Measurements from ENCODE around the gene SETBP1. TPM values are rescaled to one million over a fixed set of nuclear protein-coding genes. Genes with fewer than 3 reads are reported as not detected.

Gene SETBP1
- total and polyA plus RNA-seq, 9 of the 15 experiments (the other 6 are each of a cell fraction or from before 2014, with no cell fraction given), result under 0.01 to 0.13 (median 0.04) TPM

DNA sequence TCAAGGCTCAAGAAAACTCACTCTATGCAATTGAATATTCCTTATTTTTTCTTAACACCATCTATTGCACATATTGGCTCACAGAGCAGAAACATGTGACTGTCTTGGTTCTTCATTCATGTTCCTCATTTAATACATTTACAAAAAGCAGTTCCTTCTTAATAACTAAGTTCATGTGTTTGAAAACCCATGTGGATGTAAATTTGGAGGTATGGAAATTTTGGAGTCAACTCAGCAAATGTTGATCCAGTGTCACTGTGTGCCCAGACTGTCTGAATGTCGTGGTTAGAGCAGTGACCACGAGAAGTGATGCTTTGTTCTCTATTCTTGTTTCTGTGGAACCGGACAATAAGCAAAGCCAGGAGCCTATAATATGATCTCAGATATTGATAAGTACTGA lies 299.1 kb downstream of the SETBP1 start:
- Histone ChIP-seq H4K20me1 (replicated peaks; ENCODE audit: control insufficient read depth, insufficient read depth, low read length) (no peaks in the 10 kb centered on the region), H3K27me3 (ENCODE audit: control insufficient read depth in 2 of 2, insufficient read depth in 2 of 2, low read length in 2 of 2) (peaks cover 0 to 5% of the 10 kb centered on the region in 2 experiments; a peak in 1 of 5 replicates), H3K4me1 (replicated peaks in 1 of 2; ENCODE audit: control insufficient read depth in 2 of 2, insufficient read depth in 2 of 2, low read length in 2 of 2) (no peaks in the 10 kb centered on the region), H3K9ac (ENCODE audit: insufficient read depth in 1 of 2, low read depth in 2 of 2, low read length in 2 of 2) (no peak overlapping the region), H2AFZ (ENCODE audit: low read depth, low read length) (no peak overlapping the region), H3K9me3 (replicated peaks; ENCODE audit: control insufficient read depth, insufficient read depth, low read depth, low read length) (no peaks in the 10 kb centered on the region), H3K79me2 (ENCODE audit: control insufficient read depth, insufficient read depth, low read length) (no peaks in the 10 kb centered on the region), H3K4me3 (no peak overlapping the region), H3K27ac (ENCODE audit: extremely low read depth, low read depth, low read length) (no peak overlapping the region), H3K9me1 (ENCODE audit: control insufficient read depth, insufficient read depth, low read length) (no peaks in the 10 kb centered on the region), H3K36me3 (ENCODE audit: control insufficient read depth, insufficient read depth, low read length) (no peaks in the 10 kb centered on the region), H3K4me2 (ENCODE audit: insufficient read depth, low read length) (no peak overlapping the region)
- POLR2A ChIA-PET, result interaction anchor here (0.6 kb wide), 1 partner anchor 327 kb away, joined by 3 read pairs; no protein-coding TSS in a partner anchor
- intact Hi-C loops (cut with micrococcal nuclease) (no loop called here), in situ Hi-C loops (cut with MboI) (no loop called here)
- no peak for TF ChIP-seq HCFC1 (IDR thresholded peaks at IDR 0.05; ENCODE audit: low read depth, low read length)
- TF ChIP-seq FOSL1 (tag; conservative IDR thresholded peaks at IDR 0.05), result no peak
- no peak for TF ChIP-seq ETS2 (tag; IDR thresholded peaks at IDR 0.05; ENCODE audit: borderline replicate concordance, poor library complexity, severe bottlenecking)
- no peak for TF ChIP-seq EWSR1 (IDR thresholded peaks at IDR 0.05; ENCODE audit: borderline replicate concordance, low read depth, partially characterized antibody)
- no peak for TF ChIP-seq LCOR (CRISPR knock-in tag; IDR thresholded peaks at IDR 0.05)
- TF ChIP-seq FOXA1 (IDR thresholded peaks at IDR 0.05; ENCODE audit: borderline replicate concordance), result no peak
- 0% methylated on average over 3 of the region's 3 CpGs for WGBS (ENCODE audit: insufficient coverage, low coverage, missing lambda C conversion rate)
- no TSS peak for BruUV-seq (replicated peaks)
- DNase-seq (ENCODE audit: extremely low read depth in 1 of 4, low spot score in 3 of 4) (no peak), ATAC-seq (no peak), FAIRE-seq (no peak)
- CTCF ChIA-PET (ENCODE audit: low intra/inter-chr PET ratio), result no interaction called here

DNA sequence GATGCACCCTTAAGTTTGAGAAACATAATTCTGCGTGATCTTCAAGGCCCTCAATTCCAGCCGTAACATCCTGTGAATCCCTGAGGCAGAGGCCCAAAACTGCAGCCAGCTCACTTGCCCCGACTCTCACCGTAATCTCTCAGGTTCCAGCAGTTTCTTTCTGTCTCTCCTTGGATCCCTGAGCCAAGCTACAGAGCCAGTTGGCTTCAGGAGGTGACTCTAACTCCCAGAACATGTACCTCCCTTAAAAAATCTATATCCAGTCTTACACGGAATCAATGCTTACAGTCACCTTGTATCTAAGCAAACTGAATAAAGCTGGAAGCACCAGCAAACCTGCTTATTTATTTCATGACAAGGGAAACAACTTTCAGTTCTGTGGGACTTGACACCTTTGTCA lies 300.4 kb downstream of the SETBP1 start:
- Histone ChIP-seq H3K27ac (ENCODE audit: extremely low read depth, low read depth, low read length) (no peak overlapping the region), H3K9me1 (ENCODE audit: control insufficient read depth, insufficient read depth, low read length) (no peaks in the 10 kb centered on the region), H3K4me1 (replicated peaks in 1 of 2; ENCODE audit: control insufficient read depth in 2 of 2, insufficient read depth in 2 of 2, low read length in 2 of 2) (no peaks in the 10 kb centered on the region), H2AFZ (ENCODE audit: low read depth, low read length) (no peak overlapping the region), H3K4me2 (ENCODE audit: insufficient read depth, low read length) (no peak overlapping the region), H4K20me1 (replicated peaks; ENCODE audit: control insufficient read depth, insufficient read depth, low read length) (no peaks in the 10 kb centered on the region), H3K79me2 (ENCODE audit: control insufficient read depth, insufficient read depth, low read length) (no peaks in the 10 kb centered on the region), H3K36me3 (ENCODE audit: control insufficient read depth, insufficient read depth, low read length) (no peaks in the 10 kb centered on the region), H3K4me3 (no peak overlapping the region), H3K27me3 (ENCODE audit: control insufficient read depth in 2 of 2, insufficient read depth in 2 of 2, low read length in 2 of 2) (peaks cover 0 to 2% of the 10 kb centered on the region in 2 experiments; a peak in 1 of 5 replicates), H3K9me3 (replicated peaks; ENCODE audit: control insufficient read depth, insufficient read depth, low read depth, low read length) (no peaks in the 10 kb centered on the region), H3K9ac (ENCODE audit: insufficient read depth in 1 of 2, low read depth in 2 of 2, low read length in 2 of 2) (no peak overlapping the region)
- 3% methylated on average over 5 of the region's 5 CpGs for WGBS (ENCODE audit: insufficient coverage, low coverage, missing lambda C conversion rate)
- no TSS peak for BruUV-seq (replicated peaks)
- ChIA-PET CTCF (ENCODE audit: low intra/inter-chr PET ratio) (no interaction called here), POLR2A (interaction anchor here (0.6 kb wide), 1 partner anchor 17 kb away, joined by 3 read pairs; no protein-coding TSS in a partner anchor)
- intact Hi-C loops (cut with micrococcal nuclease) (no loop called here), in situ Hi-C loops (cut with MboI) (no loop called here)
- ATAC-seq, result no peak
- DNase-seq (ENCODE audit: extremely low read depth in 1 of 4, low spot score in 3 of 4), result no peak
- no peak for FAIRE-seq
- TF ChIP-seq NFIX (CRISPR knock-in tag; IDR thresholded peaks at IDR 0.05; ENCODE audit: low read depth) (no peak), RAD21 (CRISPR knock-in tag; conservative IDR thresholded peaks at IDR 0.05 in 1 of 2, IDR thresholded peaks at IDR 0.05 in 1 of 2) (no peak), TEAD4 (IDR thresholded peaks at IDR 0.05; ENCODE audit: low read length) (no peak), TEAD4 (CRISPR knock-in tag; IDR thresholded peaks at IDR 0.05; ENCODE audit: borderline replicate concordance) (no peak), RCOR1 (IDR thresholded peaks at IDR 0.05; ENCODE audit: borderline replicate concordance in 1 of 2, low read depth in 2 of 2, low read length in 2 of 2) (no peak)
- TF ChIP-seq, protein P1, sequence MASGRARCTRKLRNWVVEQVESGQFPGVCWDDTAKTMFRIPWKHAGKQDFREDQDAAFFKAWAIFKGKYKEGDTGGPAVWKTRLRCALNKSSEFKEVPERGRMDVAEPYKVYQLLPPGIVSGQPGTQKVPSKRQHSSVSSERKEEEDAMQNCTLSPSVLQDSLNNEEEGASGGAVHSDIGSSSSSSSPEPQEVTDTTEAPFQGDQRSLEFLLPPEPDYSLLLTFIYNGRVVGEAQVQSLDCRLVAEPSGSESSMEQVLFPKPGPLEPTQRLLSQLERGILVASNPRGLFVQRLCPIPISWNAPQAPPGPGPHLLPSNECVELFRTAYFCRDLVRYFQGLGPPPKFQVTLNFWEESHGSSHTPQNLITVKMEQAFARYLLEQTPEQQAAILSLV (tag; IDR thresholded peaks at IDR 0.05), result no peak
- TF ChIP-seq, protein P2, sequence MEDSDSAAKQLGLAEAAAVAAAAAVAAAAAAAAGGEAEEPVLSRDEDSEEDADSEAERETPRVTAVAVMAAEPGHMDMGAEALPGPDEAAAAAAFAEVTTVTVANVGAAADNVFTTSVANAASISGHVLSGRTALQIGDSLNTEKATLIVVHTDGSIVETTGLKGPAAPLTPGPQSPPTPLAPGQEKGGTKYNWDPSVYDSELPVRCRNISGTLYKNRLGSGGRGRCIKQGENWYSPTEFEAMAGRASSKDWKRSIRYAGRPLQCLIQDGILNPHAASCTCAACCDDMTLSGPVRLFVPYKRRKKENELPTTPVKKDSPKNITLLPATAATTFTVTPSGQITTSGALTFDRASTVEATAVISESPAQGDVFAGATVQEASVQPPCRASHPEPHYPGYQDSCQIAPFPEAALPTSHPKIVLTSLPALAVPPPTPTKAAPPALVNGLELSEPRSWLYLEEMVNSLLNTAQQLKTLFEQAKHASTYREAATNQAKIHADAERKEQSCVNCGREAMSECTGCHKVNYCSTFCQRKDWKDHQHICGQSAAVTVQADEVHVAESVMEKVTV (CRISPR knock-in tag; IDR thresholded peaks at IDR 0.05), result no peak
